OCI-LY3 (cell line): ENCODE measurements around the gene ALG8.

Experiments used
- H2AFZ ChIP-seq: fragments of 200-600, 300-600 bp; shearing (Covaris generic); 2 replicates; pipeline ENCODE4 v1.6.0; 2014; ENCODE audit warnings: antibody characterized with exemption, low read depth, low read length
- H3K27ac ChIP-seq: fragments of 200-600, 300-600 bp; sonication (generic); 2 replicates; pipeline ENCODE4 v1.5.1; 2014; ENCODE audit warnings: mild to moderate bottlenecking, low read length, moderate library complexity, mixed read lengths
- H3K27me3 ChIP-seq: fragments of 200-600, 300-600 bp; sonication (generic); 2 replicates; pipeline ENCODE4 v1.6.1; 2014; ENCODE audit warnings: low read depth, low read length, mixed read lengths
- H3K36me3 ChIP-seq: fragments of 200-600, 300-600 bp; sonication (generic); replicated peaks from 2 replicates; pipeline ENCODE3; 2014; ENCODE audit warnings: low read depth, low read length, mixed read lengths
- H3K4me1 ChIP-seq: fragments of 300-600, 200-600 bp; sonication (generic); 2 replicates; pipeline ENCODE4 v1.6.1; 2014; ENCODE audit warnings: low read length, mixed read lengths
- H3K4me2 ChIP-seq: fragments of 200-600, 300-600 bp; sonication (generic); 2 replicates; pipeline ENCODE4 v1.6.1; 2014; ENCODE audit warnings: low read length, mixed read lengths
- H3K4me3 ChIP-seq: fragments of 300-600, 200-600 bp; sonication (generic); 2 replicates; pipeline ENCODE4 v1.5.1; 2014; ENCODE audit warnings: antibody characterized with exemption, mild to moderate bottlenecking, low read length, moderate library complexity
- H3K79me2 ChIP-seq: fragments of 300-600, 200-600 bp; shearing (Covaris generic); 2 replicates; pipeline ENCODE4 v1.6.1; 2014; ENCODE audit warnings: mild to moderate bottlenecking, low read length, mixed read lengths
- H3K9ac ChIP-seq: fragments of 300-600, 200-600 bp; shearing (Covaris generic); 2 replicates; pipeline ENCODE4 v1.6.0; 2014; ENCODE audit warnings: mild to moderate bottlenecking, low read length, moderate library complexity
- H3K9me3 ChIP-seq: fragments of 200-600, 300-600 bp; shearing (Covaris generic); 2 replicates; pipeline ENCODE4 v1.6.1; 2014; ENCODE audit warnings: low read length, mixed read lengths; ENCODE audit not compliant: insufficient read depth
- H4K20me1 ChIP-seq: fragments of 200-600, 300-600 bp; sonication (generic); 2 replicates; pipeline ENCODE4 v1.6.1; 2016; ENCODE audit warnings: low read length, mixed read lengths; ENCODE audit not compliant: insufficient read depth
- EZH2phosphoT487 ChIP-seq: fragments of 200-600 bp; shearing (Covaris generic); IDR thresholded peaks from 2 replicates; pipeline ENCODE4 v1.6.1; 2018; ENCODE audit warnings: antibody characterized with exemption, mixed run types, low read depth
- TF ChIP-seq, protein P1 (sequence below): fragments of 200-600, 300-600 bp; sonication (generic); IDR thresholded peaks from 2 replicates; pipeline ENCODE4 v1.5.1; 2014; ENCODE audit warnings: antibody characterized with exemption, low read length, low read depth

The ALG8 gene

DNA sequence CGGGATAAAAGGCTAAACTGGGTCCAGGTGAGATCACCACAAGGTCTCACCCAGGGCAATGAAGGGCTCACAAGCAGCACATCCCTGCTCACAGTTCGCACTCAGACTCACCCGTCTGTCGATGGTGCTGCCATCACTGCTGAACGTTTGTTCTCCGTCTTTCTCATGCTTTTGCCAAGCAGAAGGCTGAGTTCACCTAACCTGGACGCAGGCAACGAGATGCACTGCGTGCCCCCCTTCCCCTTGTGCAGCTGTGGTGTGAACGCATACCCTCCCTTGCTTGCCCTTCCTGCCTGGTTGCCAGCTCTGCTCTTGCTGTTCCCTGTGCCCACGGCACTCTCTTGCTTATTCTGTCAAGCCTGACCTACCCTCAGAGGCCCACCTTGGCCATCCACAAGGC is 31.0 kb upstream of the ALG8 start:
- no peak overlapping the region for H2AFZ ChIP-seq
- no peaks in the 10 kb centered on the region for H3K36me3 ChIP-seq
- H3K27ac ChIP-seq = no peak overlapping the region
- no peak overlapping the region for H3K4me3 ChIP-seq
- TF ChIP-seq, protein P1, sequence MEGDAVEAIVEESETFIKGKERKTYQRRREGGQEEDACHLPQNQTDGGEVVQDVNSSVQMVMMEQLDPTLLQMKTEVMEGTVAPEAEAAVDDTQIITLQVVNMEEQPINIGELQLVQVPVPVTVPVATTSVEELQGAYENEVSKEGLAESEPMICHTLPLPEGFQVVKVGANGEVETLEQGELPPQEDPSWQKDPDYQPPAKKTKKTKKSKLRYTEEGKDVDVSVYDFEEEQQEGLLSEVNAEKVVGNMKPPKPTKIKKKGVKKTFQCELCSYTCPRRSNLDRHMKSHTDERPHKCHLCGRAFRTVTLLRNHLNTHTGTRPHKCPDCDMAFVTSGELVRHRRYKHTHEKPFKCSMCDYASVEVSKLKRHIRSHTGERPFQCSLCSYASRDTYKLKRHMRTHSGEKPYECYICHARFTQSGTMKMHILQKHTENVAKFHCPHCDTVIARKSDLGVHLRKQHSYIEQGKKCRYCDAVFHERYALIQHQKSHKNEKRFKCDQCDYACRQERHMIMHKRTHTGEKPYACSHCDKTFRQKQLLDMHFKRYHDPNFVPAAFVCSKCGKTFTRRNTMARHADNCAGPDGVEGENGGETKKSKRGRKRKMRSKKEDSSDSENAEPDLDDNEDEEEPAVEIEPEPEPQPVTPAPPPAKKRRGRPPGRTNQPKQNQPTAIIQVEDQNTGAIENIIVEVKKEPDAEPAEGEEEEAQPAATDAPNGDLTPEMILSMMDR = no peak
- TF ChIP-seq EZH2phosphoT487 = no peak
- H3K4me1 ChIP-seq = no peaks in the 10 kb centered on the region
- no peaks in the 10 kb centered on the region for H3K27me3 ChIP-seq
- H3K4me2 ChIP-seq = no peak overlapping the region
- no peaks in the 10 kb centered on the region for H4K20me1 ChIP-seq
- H3K79me2 ChIP-seq = no peaks in the 10 kb centered on the region
- H3K9me3 ChIP-seq = no peaks in the 10 kb centered on the region
- no peak overlapping the region for H3K9ac ChIP-seq

DNA sequence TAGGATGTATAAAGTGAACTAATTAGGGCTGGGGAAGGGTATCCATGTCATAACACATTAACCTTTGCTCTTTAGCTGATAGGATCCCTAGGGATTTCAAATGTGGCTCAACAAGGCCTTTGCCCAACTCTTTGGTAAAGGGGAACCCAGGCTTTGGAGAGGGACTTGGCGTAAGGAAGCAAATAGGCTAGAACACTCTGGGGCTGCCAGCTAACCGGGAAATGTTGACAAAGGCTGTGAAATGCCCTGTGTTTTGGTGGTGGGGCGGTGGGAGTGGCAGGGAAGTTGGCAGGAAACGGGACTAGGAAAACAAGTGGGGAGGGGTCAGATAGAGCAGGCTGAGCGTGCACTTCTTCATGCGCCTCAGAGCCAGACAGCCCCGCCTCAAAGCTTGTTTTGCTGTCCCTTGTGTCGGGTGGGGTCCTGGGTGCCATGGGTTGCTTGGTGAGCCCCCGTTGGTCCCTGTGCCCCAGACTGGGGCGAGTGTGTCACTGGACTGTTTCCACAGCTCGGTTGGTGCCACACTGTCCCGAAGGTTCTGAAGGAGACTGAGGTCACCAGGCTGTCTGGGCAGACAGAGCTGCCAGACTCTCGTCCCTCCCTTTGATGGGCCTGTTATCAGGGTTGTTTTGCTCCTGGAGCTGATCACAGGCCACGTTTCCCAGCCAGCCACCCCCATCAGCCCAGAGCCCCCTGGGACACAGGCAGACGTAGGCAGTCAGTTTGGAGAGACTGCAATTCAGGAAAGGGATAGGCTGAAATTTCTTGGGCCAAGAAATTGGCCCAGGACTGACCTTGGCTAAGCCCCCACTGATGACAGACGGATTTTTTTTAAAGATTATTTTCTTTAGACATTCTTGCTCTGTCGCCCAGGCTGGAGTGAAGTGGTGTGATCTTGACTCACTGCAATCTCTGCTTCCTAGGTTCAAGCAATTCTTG is 29.4 kb upstream of the ALG8 start:
- Histone ChIP-seq H3K79me2 (no peaks in the 10 kb centered on the region), H3K9me3 (no peaks in the 10 kb centered on the region), H3K27ac (no peak overlapping the region), H3K4me2 (no peak overlapping the region), H4K20me1 (no peaks in the 10 kb centered on the region), H2AFZ (no peak overlapping the region), H3K27me3 (no peaks in the 10 kb centered on the region), H3K36me3 (no peaks in the 10 kb centered on the region), H3K4me3 (no peak overlapping the region), H3K9ac (no peak overlapping the region), H3K4me1 (no peaks in the 10 kb centered on the region)
- TF ChIP-seq, protein P1 = no peak

DNA sequence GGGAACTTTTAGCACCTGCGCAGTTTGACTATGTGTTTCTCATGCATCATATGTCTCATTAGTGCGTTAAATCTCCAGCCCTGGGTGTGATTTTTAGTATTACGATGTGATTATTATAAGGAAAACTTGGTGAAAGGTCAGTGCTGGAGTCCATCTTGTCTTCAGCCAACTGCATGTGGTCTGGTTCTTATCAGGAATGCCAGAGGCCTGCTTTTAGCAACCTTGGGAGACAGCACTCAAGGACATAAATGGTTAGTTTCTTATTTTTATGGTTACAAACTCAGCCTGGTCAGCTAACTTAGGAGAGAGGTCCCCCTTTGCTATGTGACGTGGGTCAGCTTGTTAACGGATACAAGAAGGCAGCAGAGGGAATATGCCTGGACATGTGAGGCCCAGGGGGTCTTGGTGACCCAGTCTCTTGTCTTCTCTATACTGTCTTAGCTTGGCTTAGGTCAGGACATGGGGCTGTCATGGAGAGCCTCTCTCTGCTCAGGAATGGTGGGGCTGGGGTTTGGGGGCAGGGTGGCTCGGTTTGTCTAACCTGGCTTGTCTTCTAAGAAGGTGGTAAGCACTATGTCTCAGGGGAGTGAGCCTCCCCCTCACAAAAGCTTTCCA is 27.5 kb upstream of the ALG8 start:
- H3K4me3 ChIP-seq = no peak overlapping the region
- no peak overlapping the region for H3K4me2 ChIP-seq
- H3K27me3 ChIP-seq = no peaks in the 10 kb centered on the region
- H3K9ac ChIP-seq = no peak overlapping the region
- no peak for TF ChIP-seq EZH2phosphoT487
- TF ChIP-seq, protein P1 = no peak
- no peak overlapping the region for H2AFZ ChIP-seq
- H3K4me1 ChIP-seq = no peaks in the 10 kb centered on the region
- H3K79me2 ChIP-seq = no peaks in the 10 kb centered on the region
- H3K9me3 ChIP-seq = no peaks in the 10 kb centered on the region
- no peaks in the 10 kb centered on the region for H4K20me1 ChIP-seq
- no peaks in the 10 kb centered on the region for H3K36me3 ChIP-seq
- H3K27ac ChIP-seq = no peak overlapping the region

DNA sequence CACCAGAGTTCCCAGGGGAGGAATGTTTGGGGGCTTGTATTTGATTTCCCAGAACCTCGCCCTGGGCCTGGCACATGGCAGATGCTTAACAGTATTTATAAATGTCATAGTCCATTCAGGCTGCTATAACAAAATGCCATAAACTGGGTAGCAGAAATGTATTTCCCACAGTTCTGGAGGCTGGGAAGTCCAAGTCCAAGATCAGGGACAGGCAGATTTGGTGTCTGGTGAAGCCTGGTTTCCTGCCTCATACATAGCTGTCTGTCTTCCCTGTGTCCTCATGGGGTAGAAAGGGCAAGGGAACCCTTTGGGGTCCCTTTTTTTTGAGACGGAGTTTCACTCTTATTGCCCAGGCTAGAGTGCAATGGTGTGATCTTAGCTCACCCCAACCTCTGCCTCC is 25.0 kb upstream of the ALG8 start:
- Histone ChIP-seq H3K27me3 (no peaks in the 10 kb centered on the region), H3K79me2 (no peaks in the 10 kb centered on the region), H2AFZ (no peak overlapping the region), H3K36me3 (no peaks in the 10 kb centered on the region), H3K27ac (no peak overlapping the region), H3K4me2 (no peak overlapping the region), H4K20me1 (no peaks in the 10 kb centered on the region), H3K9ac (no peak overlapping the region), H3K4me1 (no peaks in the 10 kb centered on the region), H3K4me3 (no peak overlapping the region), H3K9me3 (no peaks in the 10 kb centered on the region)
- TF ChIP-seq, protein P1 = no peak
- no peak for TF ChIP-seq EZH2phosphoT487
